H9 (cell line): ENCODE measurements around the gene HOATZ. TPM values are rescaled to one million over a fixed set of nuclear protein-coding genes. Genes with fewer than 3 reads are reported as not detected.

ENCODE experiments used
- DNase-seq: peaks from one replicate; pipeline ENCODE4 v3.0.0-alpha.2; 2017
- H2AFZ ChIP-seq: one replicate; pipeline ENCODE4 v1.6.1; 2013; ENCODE audit warnings: mild to moderate bottlenecking, low read length, control low read depth, moderate library complexity
- H2AK5ac ChIP-seq: 2 replicates; pipeline ENCODE4 v1.6.1; 2013; ENCODE audit warnings: low read length, control low read depth, mixed read lengths; ENCODE audit not compliant: insufficient read length
- H2BK120ac ChIP-seq: one replicate; pipeline ENCODE4 v1.6.1; 2013; ENCODE audit warnings: low read depth, mild to moderate bottlenecking, low read length, control low read depth, inconsistent platforms; ENCODE audit not compliant: poor library complexity, severe bottlenecking
- H2BK12ac ChIP-seq: 2 replicates; pipeline ENCODE4 v1.6.1; 2013; ENCODE audit warnings: low read length, control low read depth, mixed read lengths, low read depth; ENCODE audit not compliant: insufficient read length
- H2BK15ac ChIP-seq: 2 replicates; pipeline ENCODE4 v1.6.1; 2013; ENCODE audit warnings: low read depth, low read length, control low read depth
- H2BK20ac ChIP-seq: one replicate; pipeline ENCODE4 v1.6.1; 2013; ENCODE audit warnings: low read depth, mild to moderate bottlenecking, low read length, control low read depth, inconsistent platforms; ENCODE audit not compliant: poor library complexity, severe bottlenecking
- H2BK5ac ChIP-seq: 2 replicates; pipeline ENCODE4 v1.6.1; 2013; ENCODE audit warnings: low read length, control low read depth, mixed read lengths; ENCODE audit not compliant: insufficient read length
- H3K14ac ChIP-seq: 2 replicates; pipeline ENCODE4 v1.6.1; 2013; ENCODE audit warnings: low read length, control low read depth; ENCODE audit not compliant: insufficient read depth
- H3K18ac ChIP-seq: 2 replicates; pipeline ENCODE4 v1.6.1; 2013; ENCODE audit warnings: low read depth, mild to moderate bottlenecking, mixed read lengths, low read length, control low read depth; ENCODE audit not compliant: insufficient read length
- H3K23ac ChIP-seq: 2 replicates; pipeline ENCODE4 v1.6.1; 2013; ENCODE audit warnings: low read length, control low read depth, mixed read lengths, low read depth; ENCODE audit not compliant: insufficient read length
- H3K23me2 ChIP-seq: 2 replicates; pipeline ENCODE4 v1.6.1; 2013; ENCODE audit warnings: low read depth, mild to moderate bottlenecking, mixed read lengths, low read length, control low read depth; ENCODE audit not compliant: insufficient read length, poor library complexity, severe bottlenecking
- H3K27ac ChIP-seq: 2 replicates; pipeline ENCODE4 v1.5.1; 2013; ENCODE audit warnings: low read length, control low read depth, mixed read lengths, low read depth; ENCODE audit not compliant: insufficient read length
- H3K27me3 ChIP-seq: 2 replicates; pipeline ENCODE4 v1.6.1; 2013; ENCODE audit warnings: low read length, control low read depth, inconsistent platforms; ENCODE audit not compliant: insufficient read depth
- H3K4ac ChIP-seq: 2 replicates; pipeline ENCODE4 v1.6.1; 2013; ENCODE audit warnings: low read depth, mild to moderate bottlenecking, control low read depth, inconsistent platforms, low read length, moderate library complexity
- H3K4me1 ChIP-seq: 2 replicates; pipeline ENCODE4 v1.6.1; 2013; ENCODE audit warnings: low read length, control low read depth, inconsistent platforms; ENCODE audit not compliant: insufficient read depth
- H3K4me2 ChIP-seq: 2 replicates; pipeline ENCODE4 v1.6.1; 2013; ENCODE audit warnings: low read length, control low read depth, mixed read lengths; ENCODE audit not compliant: insufficient read length, insufficient read depth
- H3K56ac ChIP-seq: 2 replicates; pipeline ENCODE4 v1.6.1; 2013; ENCODE audit warnings: low read depth, mild to moderate bottlenecking, mixed read lengths, low read length, control low read depth; ENCODE audit not compliant: insufficient read length
- H3K79me1 ChIP-seq: 2 replicates; pipeline ENCODE4 v1.6.1; 2013; ENCODE audit warnings: low read depth, mild to moderate bottlenecking, moderate library complexity, low read length, control low read depth, inconsistent platforms; ENCODE audit not compliant: insufficient read depth, poor library complexity, severe bottlenecking
- H3K79me2 ChIP-seq: 2 replicates; pipeline ENCODE4 v1.6.1; 2013; ENCODE audit warnings: low read length, control low read depth, inconsistent platforms; ENCODE audit not compliant: insufficient read depth
- H3K9ac ChIP-seq: 2 replicates; pipeline ENCODE4 v1.6.1; 2013; ENCODE audit warnings: low read length, control low read depth, mixed read lengths; ENCODE audit not compliant: insufficient read length; ENCODE audit errors: extremely low read depth
- H3K9me3 ChIP-seq: one replicate; pipeline ENCODE4 v1.6.1; 2013; ENCODE audit warnings: low read depth, low read length, inconsistent platforms; ENCODE audit not compliant: control insufficient read depth
- H3T11ph ChIP-seq: one replicate; pipeline ENCODE4 v1.6.1; 2013; ENCODE audit warnings: mild to moderate bottlenecking, low read length, control low read depth, inconsistent platforms
- H4K20me1 ChIP-seq: one replicate; pipeline ENCODE4 v1.6.1; 2013; ENCODE audit not compliant: control insufficient read depth, insufficient read length, insufficient read depth
- H4K5ac ChIP-seq: 2 replicates; pipeline ENCODE4 v1.6.1; 2013; ENCODE audit warnings: low read depth, mild to moderate bottlenecking, mixed read lengths, low read length, control low read depth; ENCODE audit not compliant: insufficient read length
- H4K8ac ChIP-seq: replicated peaks from 2 replicates; pipeline ENCODE4 v1.6.1; 2013; ENCODE audit warnings: low read length, control low read depth, mixed read lengths, low read depth; ENCODE audit not compliant: insufficient read length
- H4K91ac ChIP-seq: 2 replicates; pipeline ENCODE4 v1.6.1; 2013; ENCODE audit warnings: low read depth, mild to moderate bottlenecking, moderate library complexity, mixed read lengths, low read length, control low read depth; ENCODE audit not compliant: insufficient read length
- H3K27ac Mint-ChIP-seq, 3 experiments: 2 replicates in 2 of 3; 3 replicates in 1 of 3; pipeline ENCODE4 v1.8.0; 2020 to 2021; ENCODE audit warnings: mixed read lengths in 3 of 3, mild to moderate bottlenecking in 1 of 3, moderate library complexity in 1 of 3
- H3K27me3 Mint-ChIP-seq: 2 replicates; pipeline ENCODE4 v1.8.0; 2021; ENCODE audit warnings: low read depth, mild to moderate bottlenecking, moderate library complexity, mixed read lengths
- H3K36me3 Mint-ChIP-seq, 3 experiments: 2 replicates in 2 of 3; 3 replicates in 1 of 3; pipeline ENCODE4 v1.8.0; 2020 to 2021; ENCODE audit warnings: low read depth in 3 of 3, mixed read lengths in 3 of 3; ENCODE audit not compliant: insufficient read depth in 1 of 3
- H3K4me1 Mint-ChIP-seq, 2 experiments: 2 replicates each; pipeline ENCODE4 v1.8.0; 2020; ENCODE audit warnings: mixed read lengths in 2 of 2
- H3K4me3 Mint-ChIP-seq, 2 experiments: 2 replicates in 1 of 2; 3 replicates in 1 of 2; pipeline ENCODE4 v1.8.0; 2020 to 2021; ENCODE audit warnings: mild to moderate bottlenecking in 2 of 2, mixed read lengths in 2 of 2, moderate library complexity in 1 of 2
- H3K9me3 Mint-ChIP-seq, 2 experiments: 2 replicates in 1 of 2; 3 replicates in 1 of 2; pipeline ENCODE4 v1.8.0; 2020; ENCODE audit warnings: mild to moderate bottlenecking in 2 of 2, mixed read lengths in 2 of 2, moderate library complexity in 1 of 2
- CTCF ChIP-seq: fragments of 200-600 bp; sonication (generic); conservative IDR thresholded peaks from 3 replicates; pipeline ENCODE4 v1.8.0; 2021; ENCODE audit warnings: antibody characterized with exemption, mild to moderate bottlenecking
- WGBS: extraction: QIAGEN DNeasy Blood & Tissue Kit; methylation state at CpG from one replicate; pipeline ENCODE4 v1.1.7; 2013; ENCODE audit warnings: missing lambda C conversion rate, low lambda C conversion rate, mixed read lengths; ENCODE audit not compliant: insufficient read length; ENCODE audit errors: extremely low coverage; 5-methylcytosine and 5-hydroxymethylcytosine counted together
- total RNA-seq: library from RNA; stranded (reverse); gene quantifications from 2 replicates; pipeline ENCODE4 v1.2.1, GENCODE V29; 2021

Gene HOATZ
- total RNA-seq, 1 experiment from 2014 or later: not detected

GRCh38 chr11:111581341-111581740 lies 66.8 kb downstream of the HOATZ start:
- Histone ChIP-seq H3K56ac (no peak overlapping the region), H2AFZ (no peak overlapping the region), H2BK15ac (no peak overlapping the region), H2BK20ac (no peak overlapping the region), H2BK5ac (no peak overlapping the region), H4K20me1 (no peaks in the 10 kb centered on the region), H3K23me2 (no peaks in the 10 kb centered on the region), H3K23ac (no peak overlapping the region), H2BK12ac (no peak overlapping the region), H3K79me1 (no peaks in the 10 kb centered on the region), H2BK120ac (no peak overlapping the region), H3K4me1 (peaks cover 3% of the 10 kb centered on the region; the same call in 1 of the 2 replicates), H3K4ac (no peak overlapping the region), H4K8ac (no peak overlapping the region), H3K27me3 (no peaks in the 10 kb centered on the region), H3K9ac (no peak overlapping the region), H3T11ph (no peak overlapping the region), H3K4me2 (no peak overlapping the region), H4K91ac (no peak overlapping the region), H3K9me3 (no peaks in the 10 kb centered on the region), H2AK5ac (no peak overlapping the region), H3K79me2 (no peaks in the 10 kb centered on the region), H3K18ac (no peak overlapping the region), H3K14ac (no peak overlapping the region), H3K27ac (no peak overlapping the region), H4K5ac (no peak overlapping the region)
- WGBS: no CpG with 5 or more reads among the region's 1 CpG
- Mint-ChIP-seq H3K4me1 (peaks cover 6 to 15% of the 10 kb centered on the region in 2 experiments), H3K27ac (no peak overlapping the region), H3K9me3 (no peaks in the 10 kb centered on the region; a peak in 1 of 5 replicates), H3K27me3 (peaks cover 1% of the 10 kb centered on the region; the same call in 1 of the 2 replicates), H3K36me3 (no peaks in the 10 kb centered on the region), H3K4me3 (no peak overlapping the region)
- no peak for DNase-seq
- no peak for TF ChIP-seq CTCF
